ENCODE results near the gene CFAP299.

Gene CFAP299

DNA sequence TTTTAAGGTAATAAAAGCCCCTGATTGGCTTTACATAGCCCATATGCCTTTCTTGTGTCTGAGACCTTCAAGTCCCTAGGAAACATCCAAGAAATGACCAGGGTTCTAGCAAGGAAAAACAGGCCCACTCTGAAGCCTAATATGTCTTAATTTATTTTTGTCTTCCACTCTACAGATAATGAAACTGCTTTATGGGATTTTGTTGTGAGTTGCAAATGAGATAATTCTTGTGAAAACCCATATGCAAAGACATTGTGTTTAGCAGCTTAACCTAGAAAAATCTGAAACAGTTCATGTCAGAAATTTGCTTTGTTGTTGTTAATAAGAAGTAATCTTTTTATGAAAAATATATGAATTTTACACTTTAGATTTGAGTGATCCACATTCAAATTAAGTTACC is 504.3 kb downstream of the CFAP299 start:
- ATAC-seq (ENCODE audit: low read depth) (no peak), DNase-seq (ENCODE audit: low spot score) (no peak)
- Histone ChIP-seq H3K4me3 (ENCODE audit: severe bottlenecking) (no peak overlapping the region), H3K36me3 (ENCODE audit: low read depth) (no peaks in the 10 kb centered on the region), H3K9me3 (ENCODE audit: severe bottlenecking) (no peaks in the 10 kb centered on the region), H3K4me1 (ENCODE audit: insufficient read depth, poor library complexity, severe bottlenecking) (no peaks in the 10 kb centered on the region), H3K27me3 (ENCODE audit: insufficient read depth, poor library complexity, severe bottlenecking) (no peaks in the 10 kb centered on the region), H3K27ac (ENCODE audit: poor library complexity, severe bottlenecking) (no peak overlapping the region)
- TF ChIP-seq, protein P1, sequence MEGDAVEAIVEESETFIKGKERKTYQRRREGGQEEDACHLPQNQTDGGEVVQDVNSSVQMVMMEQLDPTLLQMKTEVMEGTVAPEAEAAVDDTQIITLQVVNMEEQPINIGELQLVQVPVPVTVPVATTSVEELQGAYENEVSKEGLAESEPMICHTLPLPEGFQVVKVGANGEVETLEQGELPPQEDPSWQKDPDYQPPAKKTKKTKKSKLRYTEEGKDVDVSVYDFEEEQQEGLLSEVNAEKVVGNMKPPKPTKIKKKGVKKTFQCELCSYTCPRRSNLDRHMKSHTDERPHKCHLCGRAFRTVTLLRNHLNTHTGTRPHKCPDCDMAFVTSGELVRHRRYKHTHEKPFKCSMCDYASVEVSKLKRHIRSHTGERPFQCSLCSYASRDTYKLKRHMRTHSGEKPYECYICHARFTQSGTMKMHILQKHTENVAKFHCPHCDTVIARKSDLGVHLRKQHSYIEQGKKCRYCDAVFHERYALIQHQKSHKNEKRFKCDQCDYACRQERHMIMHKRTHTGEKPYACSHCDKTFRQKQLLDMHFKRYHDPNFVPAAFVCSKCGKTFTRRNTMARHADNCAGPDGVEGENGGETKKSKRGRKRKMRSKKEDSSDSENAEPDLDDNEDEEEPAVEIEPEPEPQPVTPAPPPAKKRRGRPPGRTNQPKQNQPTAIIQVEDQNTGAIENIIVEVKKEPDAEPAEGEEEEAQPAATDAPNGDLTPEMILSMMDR (IDR thresholded peaks at IDR 0.05; ENCODE audit: poor library complexity, severe bottlenecking) = no peak

DNA sequence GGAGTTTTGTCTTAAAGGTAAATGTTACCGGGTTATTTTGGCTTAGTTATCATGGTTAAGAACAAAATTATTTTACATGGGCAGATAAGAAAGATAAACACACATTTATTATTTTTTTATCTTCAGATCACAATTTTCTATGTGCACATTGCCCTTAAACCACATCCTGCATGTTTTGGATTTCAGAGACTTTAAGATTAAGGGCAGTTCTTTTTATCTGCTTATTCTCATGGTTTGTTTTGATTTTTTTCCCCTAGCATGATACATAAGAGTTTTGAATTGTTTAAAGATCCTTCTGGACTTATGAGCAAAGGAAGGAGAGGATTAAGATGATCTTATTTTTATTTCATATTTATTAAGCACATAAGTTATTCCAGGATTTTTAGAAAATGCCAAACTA is 504.9 kb downstream of the CFAP299 start:
- Histone ChIP-seq H3K4me1 (ENCODE audit: insufficient read depth, poor library complexity, severe bottlenecking) (no peaks in the 10 kb centered on the region), H3K9me3 (ENCODE audit: severe bottlenecking) (no peaks in the 10 kb centered on the region), H3K36me3 (ENCODE audit: low read depth) (no peaks in the 10 kb centered on the region), H3K4me3 (ENCODE audit: severe bottlenecking) (no peak overlapping the region), H3K27ac (ENCODE audit: poor library complexity, severe bottlenecking) (no peak overlapping the region), H3K27me3 (ENCODE audit: insufficient read depth, poor library complexity, severe bottlenecking) (no peaks in the 10 kb centered on the region)
- DNase-seq (ENCODE audit: low spot score) (no peak), ATAC-seq (ENCODE audit: low read depth) (no peak)
- TF ChIP-seq, protein P1 (IDR thresholded peaks at IDR 0.05; ENCODE audit: poor library complexity, severe bottlenecking) = no peak

DNA sequence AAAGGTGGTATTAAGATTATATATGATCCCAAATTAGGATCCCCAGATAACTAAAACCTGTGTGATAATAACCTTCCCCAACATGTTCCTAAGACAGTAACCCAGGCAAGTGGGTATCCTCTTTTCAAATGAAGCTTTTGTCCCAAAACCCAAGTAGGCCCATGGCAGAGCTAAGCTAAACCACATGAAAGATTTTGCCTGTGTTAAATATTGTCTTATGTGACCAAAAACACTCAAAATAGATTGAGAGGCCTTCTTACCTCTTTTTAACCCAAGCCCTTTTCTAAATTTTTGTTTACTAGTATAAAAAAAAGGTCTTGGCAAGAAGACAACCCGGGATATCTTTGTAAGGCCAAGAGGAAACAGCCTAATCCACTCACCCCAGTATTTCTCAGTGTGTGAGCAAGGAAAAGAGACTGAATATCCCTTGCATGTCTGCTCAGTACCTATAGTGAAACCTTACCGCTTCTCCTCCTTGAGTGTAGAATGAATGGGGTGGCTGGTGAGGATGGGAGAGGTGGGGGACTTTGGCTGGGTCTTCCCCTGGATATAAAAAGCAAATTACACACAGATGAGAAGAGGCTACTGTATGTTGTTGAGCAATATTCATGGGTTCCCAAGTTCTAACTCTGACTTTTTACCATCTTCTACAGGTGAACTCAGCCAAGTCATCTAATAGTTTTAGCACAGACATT is 506.2 kb downstream of the CFAP299 start:
- H3K4me1 ChIP-seq (ENCODE audit: insufficient read depth, poor library complexity, severe bottlenecking) = no peaks in the 10 kb centered on the region
- H3K27ac ChIP-seq (ENCODE audit: poor library complexity, severe bottlenecking) = no peak overlapping the region
- TF ChIP-seq, protein P1 (IDR thresholded peaks at IDR 0.05; ENCODE audit: poor library complexity, severe bottlenecking) = no peak
- DNase-seq (ENCODE audit: low spot score) (no peak), ATAC-seq (ENCODE audit: low read depth) (no peak)
- H3K27me3 ChIP-seq (ENCODE audit: insufficient read depth, poor library complexity, severe bottlenecking) = no peaks in the 10 kb centered on the region
- H3K36me3 ChIP-seq (ENCODE audit: low read depth) = no peaks in the 10 kb centered on the region
- H3K4me3 ChIP-seq (ENCODE audit: severe bottlenecking) = no peak overlapping the region
- no peaks in the 10 kb centered on the region for H3K9me3 ChIP-seq (ENCODE audit: severe bottlenecking)

DNA sequence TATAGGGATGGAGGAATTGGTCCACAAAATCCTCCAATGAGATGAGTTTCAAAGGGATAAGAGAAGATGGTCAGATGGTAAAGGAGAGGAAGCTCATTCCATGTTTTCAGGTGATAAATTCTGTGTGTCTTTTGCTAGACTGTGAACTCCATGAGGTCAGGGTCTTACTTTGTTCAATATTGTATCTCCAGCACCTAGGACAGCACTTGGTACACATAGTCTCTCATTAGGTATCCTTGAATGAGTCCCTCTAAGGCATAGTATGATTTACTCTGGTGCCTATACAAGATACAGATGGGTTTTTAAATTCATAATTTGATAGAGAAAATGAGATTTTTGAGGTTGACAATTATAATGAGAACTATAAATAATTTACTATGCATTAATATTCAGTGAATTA is 510.7 kb downstream of the CFAP299 start:
- Histone ChIP-seq H3K27ac (ENCODE audit: poor library complexity, severe bottlenecking) (no peak overlapping the region), H3K4me1 (ENCODE audit: insufficient read depth, poor library complexity, severe bottlenecking) (no peaks in the 10 kb centered on the region), H3K9me3 (ENCODE audit: severe bottlenecking) (no peaks in the 10 kb centered on the region), H3K27me3 (ENCODE audit: insufficient read depth, poor library complexity, severe bottlenecking) (no peaks in the 10 kb centered on the region), H3K4me3 (ENCODE audit: severe bottlenecking) (no peak overlapping the region), H3K36me3 (ENCODE audit: low read depth) (no peaks in the 10 kb centered on the region)
- no peak for ATAC-seq (ENCODE audit: low read depth)
- DNase-seq (ENCODE audit: low spot score) = no peak
- TF ChIP-seq, protein P1 (IDR thresholded peaks at IDR 0.05; ENCODE audit: poor library complexity, severe bottlenecking) = no peak

DNA sequence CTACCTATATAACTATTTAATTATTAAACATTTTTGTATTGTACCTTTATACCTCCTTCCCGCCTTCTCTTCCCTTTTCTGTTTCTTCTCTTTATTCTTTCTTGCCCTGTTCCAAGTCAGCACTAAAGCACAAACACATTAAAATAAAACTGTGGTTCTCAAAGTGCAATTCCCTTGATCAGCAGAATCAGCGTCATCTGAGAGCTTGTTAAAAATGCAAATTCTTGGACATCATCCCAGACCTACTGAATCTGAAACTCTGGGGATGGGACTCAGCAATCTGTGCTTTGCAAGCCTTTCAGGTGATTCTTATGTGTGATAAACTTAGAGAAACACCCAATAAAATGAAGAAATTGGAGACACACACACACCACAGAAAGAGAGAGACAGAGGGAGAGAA is 516.5 kb downstream of the CFAP299 start:
- Histone ChIP-seq H3K27ac (ENCODE audit: poor library complexity, severe bottlenecking) (no peak overlapping the region), H3K4me1 (ENCODE audit: insufficient read depth, poor library complexity, severe bottlenecking) (no peaks in the 10 kb centered on the region), H3K36me3 (ENCODE audit: low read depth) (no peaks in the 10 kb centered on the region), H3K27me3 (ENCODE audit: insufficient read depth, poor library complexity, severe bottlenecking) (no peaks in the 10 kb centered on the region), H3K9me3 (ENCODE audit: severe bottlenecking) (no peaks in the 10 kb centered on the region), H3K4me3 (ENCODE audit: severe bottlenecking) (no peak overlapping the region)
- DNase-seq (ENCODE audit: low spot score) (no peak), ATAC-seq (ENCODE audit: low read depth) (no peak)
- TF ChIP-seq, protein P1 (IDR thresholded peaks at IDR 0.05; ENCODE audit: poor library complexity, severe bottlenecking) = no peak

Measured in RWPE2 (cell line).